Measurements from ENCODE around the gene PDE6A. TPM values are rescaled to one million over a fixed set of nuclear protein-coding genes. Genes with fewer than 3 reads are reported as not detected.

Gene PDE6A
- total and polyA plus RNA-seq, 9 of the 15 experiments (the other 6 are each of a cell fraction or from before 2014, with no cell fraction given): 0.01 to 0.04 (median 0.01) TPM; not detected in 6

DNA sequence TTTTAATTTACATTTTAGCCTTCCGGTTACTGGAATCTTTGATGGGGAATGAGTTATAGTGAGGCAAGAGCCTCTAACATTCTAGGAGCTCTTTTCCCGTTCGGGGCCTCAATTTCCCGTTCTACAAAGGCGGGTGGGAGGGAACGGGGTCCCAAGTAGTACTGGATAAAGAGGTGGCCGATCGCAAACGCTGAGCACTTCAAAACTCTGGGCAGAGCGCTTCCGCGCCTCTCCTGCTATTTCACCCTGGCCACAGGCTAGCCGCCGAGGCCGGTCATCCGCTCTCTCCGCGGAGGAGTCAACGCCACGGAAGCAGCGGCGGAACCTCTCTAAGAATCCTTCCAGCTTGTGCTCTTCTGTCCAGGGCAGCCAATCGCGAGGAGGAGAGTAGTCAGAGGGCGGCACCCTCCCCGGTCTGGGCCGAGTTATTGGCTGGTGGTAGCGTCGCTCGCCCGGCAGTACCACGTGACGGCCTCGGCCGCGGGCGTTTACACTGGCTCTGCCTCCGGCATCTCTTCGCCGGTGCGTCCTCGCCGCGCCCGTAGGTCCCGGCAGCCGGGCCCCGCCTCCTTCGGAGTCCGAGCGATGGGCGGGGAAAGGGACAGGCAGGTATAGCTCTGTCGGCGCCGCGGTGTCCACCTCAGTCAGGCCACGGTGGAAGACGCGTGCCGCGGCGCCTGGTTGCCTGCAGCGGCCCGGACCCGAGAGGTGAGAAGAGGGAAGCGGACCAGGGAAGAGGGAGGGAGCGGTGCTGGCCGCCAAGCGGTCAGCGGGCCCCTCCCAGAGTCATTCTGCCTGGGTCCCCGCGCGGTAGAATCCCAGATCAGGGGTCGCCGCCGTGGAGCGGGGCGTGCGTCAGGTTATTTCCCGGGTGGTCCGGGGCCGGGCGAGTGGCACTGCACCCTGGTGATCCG lies 15.9 kb upstream of the PDE6A start, which contains the start of gene SLC26A2:
Gene SLC26A2 (plus strand): TSS at position 487 of the 914 bp plus-strand sequence. CDS start 16,895 bp downstream, outside the sequence.
- CTCF ChIA-PET (ENCODE audit: low intra/inter-chr PET ratio): interaction anchor here (0.6 to 5.1 kb wide), 4 partner anchors 59 to 323 kb away, joined by 3 to 59 read pairs (median 4); no protein-coding TSS in a partner anchor
- no peaks in the 10 kb centered on the region for H4K20me1 ChIP-seq (replicated peaks; ENCODE audit: control insufficient read depth, insufficient read depth, low read length)
- H3K36me3 ChIP-seq (ENCODE audit: control insufficient read depth, insufficient read depth, low read length): no peaks in the 10 kb centered on the region
- peak within 1 kb of the TSS; percentile 84 for H3K27ac ChIP-seq (ENCODE audit: extremely low read depth, low read depth, low read length)
- H3K27me3 ChIP-seq (ENCODE audit: control insufficient read depth in 2 of 2, insufficient read depth in 2 of 2, low read length in 2 of 2): no peaks in the 10 kb centered on the region
- peak; percentile 99 for ATAC-seq
- intact Hi-C loops (cut with micrococcal nuclease): loop anchor here (5.0 kb wide), 1 partner anchor 108 kb away; no protein-coding TSS in a partner anchor
- peak; percentile 94 for FAIRE-seq
- no peaks in the 10 kb centered on the region for H3K9me1 ChIP-seq (ENCODE audit: control insufficient read depth, insufficient read depth, low read length)
- H2AFZ ChIP-seq (ENCODE audit: low read depth, low read length): peak within 1 kb of the TSS; percentile 95
- peaks cover 14 to 21% of the 10 kb centered on the region in 2 experiments; a peak in 4 of 5 replicates for H3K4me1 ChIP-seq (replicated peaks in 1 of 2; ENCODE audit: control insufficient read depth in 2 of 2, insufficient read depth in 2 of 2, low read length in 2 of 2)
- in situ Hi-C loops (cut with MboI): loop anchor here (10.0 kb wide), 1 partner anchor 106 kb away; no protein-coding TSS in a partner anchor
- H3K9ac ChIP-seq (ENCODE audit: insufficient read depth in 1 of 2, low read depth in 2 of 2, low read length in 2 of 2): peak within 1 kb of the TSS; percentile 70 to 91
- no peaks in the 10 kb centered on the region for H3K9me3 ChIP-seq (replicated peaks; ENCODE audit: control insufficient read depth, insufficient read depth, low read depth, low read length)
- DNase-seq (ENCODE audit: extremely low read depth in 1 of 4, low spot score in 3 of 4): peak; percentile 97 to 98 (median 98)
- BruUV-seq (replicated peaks): no TSS peak
- peak within 1 kb of the TSS; percentile 80 for H3K4me2 ChIP-seq (ENCODE audit: insufficient read depth, low read length)
- peak within 1 kb of the TSS; percentile 66 for H3K4me3 ChIP-seq
- H3K79me2 ChIP-seq (ENCODE audit: control insufficient read depth, insufficient read depth, low read length): 0 out of 3 replicates have a peak, but pooled peaks cover 4% of the 10 kb centered on the region
- under 1% methylated on average over 71 of the region's 84 CpGs for WGBS (ENCODE audit: insufficient coverage, low coverage, missing lambda C conversion rate)
- POLR2A ChIA-PET: interaction anchor here (0.6 to 2.4 kb wide), 22 partner anchors 9 to 379 kb away, joined by 3 to 10 read pairs (median 3); no protein-coding TSS in a partner anchor
- TF ChIP-seq, protein P1, sequence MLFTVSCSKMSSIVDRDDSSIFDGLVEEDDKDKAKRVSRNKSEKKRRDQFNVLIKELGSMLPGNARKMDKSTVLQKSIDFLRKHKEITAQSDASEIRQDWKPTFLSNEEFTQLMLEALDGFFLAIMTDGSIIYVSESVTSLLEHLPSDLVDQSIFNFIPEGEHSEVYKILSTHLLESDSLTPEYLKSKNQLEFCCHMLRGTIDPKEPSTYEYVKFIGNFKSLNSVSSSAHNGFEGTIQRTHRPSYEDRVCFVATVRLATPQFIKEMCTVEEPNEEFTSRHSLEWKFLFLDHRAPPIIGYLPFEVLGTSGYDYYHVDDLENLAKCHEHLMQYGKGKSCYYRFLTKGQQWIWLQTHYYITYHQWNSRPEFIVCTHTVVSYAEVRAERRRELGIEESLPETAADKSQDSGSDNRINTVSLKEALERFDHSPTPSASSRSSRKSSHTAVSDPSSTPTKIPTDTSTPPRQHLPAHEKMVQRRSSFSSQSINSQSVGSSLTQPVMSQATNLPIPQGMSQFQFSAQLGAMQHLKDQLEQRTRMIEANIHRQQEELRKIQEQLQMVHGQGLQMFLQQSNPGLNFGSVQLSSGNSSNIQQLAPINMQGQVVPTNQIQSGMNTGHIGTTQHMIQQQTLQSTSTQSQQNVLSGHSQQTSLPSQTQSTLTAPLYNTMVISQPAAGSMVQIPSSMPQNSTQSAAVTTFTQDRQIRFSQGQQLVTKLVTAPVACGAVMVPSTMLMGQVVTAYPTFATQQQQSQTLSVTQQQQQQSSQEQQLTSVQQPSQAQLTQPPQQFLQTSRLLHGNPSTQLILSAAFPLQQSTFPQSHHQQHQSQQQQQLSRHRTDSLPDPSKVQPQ (CRISPR knock-in tag; IDR thresholded peaks at IDR 0.05; ENCODE audit: borderline replicate concordance): no peak
- TF ChIP-seq NFIC (IDR thresholded peaks at IDR 0.05) (no peak), MAFK (IDR thresholded peaks at IDR 0.05; ENCODE audit: low read length) (no peak), GABPA (tag; conservative IDR thresholded peaks at IDR 0.05; ENCODE audit: low read depth) (peak; percentile 68; the same call in 1 of the 2 replicates), RBM25 (IDR thresholded peaks at IDR 0.05; ENCODE audit: low read depth, low read length, severe bottlenecking) (peak; percentile 97), RUNX1 (IDR thresholded peaks at IDR 0.05; ENCODE audit: low read depth) (no peak), WHSC1 (IDR thresholded peaks at IDR 0.05; ENCODE audit: low read length) (no peak), LARP7 (IDR thresholded peaks at IDR 0.05) (no peak), PTRF (tag; IDR thresholded peaks at IDR 0.05) (no peak)
- TF ChIP-seq, protein P2, sequence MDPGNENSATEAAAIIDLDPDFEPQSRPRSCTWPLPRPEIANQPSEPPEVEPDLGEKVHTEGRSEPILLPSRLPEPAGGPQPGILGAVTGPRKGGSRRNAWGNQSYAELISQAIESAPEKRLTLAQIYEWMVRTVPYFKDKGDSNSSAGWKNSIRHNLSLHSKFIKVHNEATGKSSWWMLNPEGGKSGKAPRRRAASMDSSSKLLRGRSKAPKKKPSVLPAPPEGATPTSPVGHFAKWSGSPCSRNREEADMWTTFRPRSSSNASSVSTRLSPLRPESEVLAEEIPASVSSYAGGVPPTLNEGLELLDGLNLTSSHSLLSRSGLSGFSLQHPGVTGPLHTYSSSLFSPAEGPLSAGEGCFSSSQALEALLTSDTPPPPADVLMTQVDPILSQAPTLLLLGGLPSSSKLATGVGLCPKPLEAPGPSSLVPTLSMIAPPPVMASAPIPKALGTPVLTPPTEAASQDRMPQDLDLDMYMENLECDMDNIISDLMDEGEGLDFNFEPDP (CRISPR knock-in tag; IDR thresholded peaks at IDR 0.05): no peak
- TF ChIP-seq, protein P3, sequence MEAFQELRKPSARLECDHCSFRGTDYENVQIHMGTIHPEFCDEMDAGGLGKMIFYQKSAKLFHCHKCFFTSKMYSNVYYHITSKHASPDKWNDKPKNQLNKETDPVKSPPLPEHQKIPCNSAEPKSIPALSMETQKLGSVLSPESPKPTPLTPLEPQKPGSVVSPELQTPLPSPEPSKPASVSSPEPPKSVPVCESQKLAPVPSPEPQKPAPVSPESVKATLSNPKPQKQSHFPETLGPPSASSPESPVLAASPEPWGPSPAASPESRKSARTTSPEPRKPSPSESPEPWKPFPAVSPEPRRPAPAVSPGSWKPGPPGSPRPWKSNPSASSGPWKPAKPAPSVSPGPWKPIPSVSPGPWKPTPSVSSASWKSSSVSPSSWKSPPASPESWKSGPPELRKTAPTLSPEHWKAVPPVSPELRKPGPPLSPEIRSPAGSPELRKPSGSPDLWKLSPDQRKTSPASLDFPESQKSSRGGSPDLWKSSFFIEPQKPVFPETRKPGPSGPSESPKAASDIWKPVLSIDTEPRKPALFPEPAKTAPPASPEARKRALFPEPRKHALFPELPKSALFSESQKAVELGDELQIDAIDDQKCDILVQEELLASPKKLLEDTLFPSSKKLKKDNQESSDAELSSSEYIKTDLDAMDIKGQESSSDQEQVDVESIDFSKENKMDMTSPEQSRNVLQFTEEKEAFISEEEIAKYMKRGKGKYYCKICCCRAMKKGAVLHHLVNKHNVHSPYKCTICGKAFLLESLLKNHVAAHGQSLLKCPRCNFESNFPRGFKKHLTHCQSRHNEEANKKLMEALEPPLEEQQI (IDR thresholded peaks at IDR 0.05): no peak
- TF ChIP-seq, protein P4, sequence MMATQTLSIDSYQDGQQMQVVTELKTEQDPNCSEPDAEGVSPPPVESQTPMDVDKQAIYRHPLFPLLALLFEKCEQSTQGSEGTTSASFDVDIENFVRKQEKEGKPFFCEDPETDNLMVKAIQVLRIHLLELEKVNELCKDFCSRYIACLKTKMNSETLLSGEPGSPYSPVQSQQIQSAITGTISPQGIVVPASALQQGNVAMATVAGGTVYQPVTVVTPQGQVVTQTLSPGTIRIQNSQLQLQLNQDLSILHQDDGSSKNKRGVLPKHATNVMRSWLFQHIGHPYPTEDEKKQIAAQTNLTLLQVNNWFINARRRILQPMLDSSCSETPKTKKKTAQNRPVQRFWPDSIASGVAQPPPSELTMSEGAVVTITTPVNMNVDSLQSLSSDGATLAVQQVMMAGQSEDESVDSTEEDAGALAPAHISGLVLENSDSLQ (IDR thresholded peaks at IDR 0.05): peak; percentile 100
